H1 (cell line): ENCODE results near the gene TMIGD3. TPM values are rescaled to one million over a fixed set of nuclear protein-coding genes. Genes with fewer than 3 reads are reported as not detected.

Experiments used
- CTCF ChIA-PET: fragments of 300-600 bp; sonication (Branson Sonifier 250); formaldehyde crosslinking; loops from one replicate; lab custom pipeline; 2021; ENCODE audit not compliant: partially characterized antibody; lab: Charles Lee
- POLR2A ChIA-PET: fragments of 300-600 bp; sonication (Branson Sonifier 250); formaldehyde crosslinking; loops from one replicate; lab custom pipeline; 2021; ENCODE audit warnings: inconsistent platforms; ENCODE audit not compliant: partially characterized antibody; lab: Charles Lee
- DNase-seq, 2 experiments: peaks; one replicate each; pipeline versions ENCODE4 v3.0.0 to v3.0.0-alpha.2; 2010 to 2022; ENCODE audit warnings: low spot score in 2 of 2, low read depth in 1 of 2, mixed read lengths in 1 of 2
- FAIRE-seq: peaks from 2 replicates; lab custom pipeline; 2011; peaks lifted over from hg19 to GRCh38; lab: Jason Lieb, UNC
- H2AFZ ChIP-seq: 2 replicates; pipeline ENCODE4 v1.8.1; 2012; ENCODE audit warnings: low read length, inconsistent platforms
- H2AK5ac ChIP-seq: 2 replicates; pipeline ENCODE4 v1.6.1; 2013; ENCODE audit warnings: low read depth, low read length
- H2BK120ac ChIP-seq: replicated peaks from 2 replicates; pipeline ENCODE3; 2013; ENCODE audit warnings: low read depth, low read length, inconsistent platforms
- H2BK12ac ChIP-seq: 2 replicates; pipeline ENCODE4 v1.6.1; 2013; ENCODE audit warnings: low read depth, low read length
- H2BK15ac ChIP-seq: 2 replicates; pipeline ENCODE4 v1.6.1; 2013; ENCODE audit warnings: low read length
- H2BK20ac ChIP-seq: 2 replicates; pipeline ENCODE4 v1.6.1; 2013; ENCODE audit warnings: low read length
- H2BK5ac ChIP-seq: 2 replicates; pipeline ENCODE4 v1.6.1; 2013; ENCODE audit warnings: low read depth, low read length
- H3K14ac ChIP-seq: 2 replicates; pipeline ENCODE4 v1.6.1; 2013; ENCODE audit warnings: inconsistent platforms; ENCODE audit not compliant: insufficient read length
- H3K18ac ChIP-seq: 2 replicates; pipeline ENCODE4 v1.6.1; 2013; ENCODE audit warnings: low read length; ENCODE audit errors: extremely low read depth
- H3K23ac ChIP-seq: 2 replicates; pipeline ENCODE4 v1.6.1; 2013; ENCODE audit warnings: inconsistent platforms; ENCODE audit not compliant: insufficient read length
- H3K23me2 ChIP-seq: 2 replicates; pipeline ENCODE4 v1.6.1; 2013; ENCODE audit warnings: low read depth, low read length
- H3K27ac ChIP-seq: 2 replicates; pipeline ENCODE4 v1.6.1; 2011; ENCODE audit warnings: low read depth, low read length, inconsistent platforms
- H3K27me3 ChIP-seq, 4 experiments: replicated peaks in 1 of 4; 1 replicate in 1 of 4; 2 replicates in 3 of 4; pipeline versions ENCODE4 v1.6.1 to v1.8.1; 2011 to 2013; ENCODE audit warnings: low read length in 3 of 4, mild to moderate bottlenecking in 3 of 4, inconsistent platforms in 2 of 4, mixed read lengths in 2 of 4, moderate library complexity in 1 of 4; ENCODE audit not compliant: control insufficient read depth in 3 of 4, insufficient read depth in 3 of 4; ENCODE audit errors: extremely low read depth in 1 of 4
- H3K36me3 ChIP-seq, 4 experiments: 2 replicates each; pipeline versions ENCODE4 v1.6.1 to v1.8.1; 2011 to 2013; ENCODE audit warnings: mild to moderate bottlenecking in 4 of 4, low read length in 3 of 4, moderate library complexity in 2 of 4, control low read depth in 1 of 4, inconsistent platforms in 1 of 4; ENCODE audit not compliant: insufficient read depth in 4 of 4, control insufficient read depth in 2 of 4
- H3K4ac ChIP-seq: replicated peaks from 2 replicates; pipeline ENCODE3; 2013; ENCODE audit warnings: low read length, low read depth, mixed read lengths, inconsistent platforms; ENCODE audit not compliant: insufficient read length
- H3K4me1 ChIP-seq, 4 experiments: replicated peaks in 1 of 4; 1 replicate in 1 of 4; 2 replicates in 3 of 4; pipeline versions ENCODE4 v1.6.1 to v1.8.1; 2011 to 2013; ENCODE audit warnings: low read length in 3 of 4, inconsistent platforms in 2 of 4, mixed read lengths in 1 of 4; ENCODE audit not compliant: insufficient read depth in 4 of 4, control insufficient read depth in 3 of 4
- H3K4me2 ChIP-seq, 2 experiments: 2 replicates each; pipeline versions ENCODE4 v1.6.1 to v1.8.1; 2011 to 2013; ENCODE audit warnings: low read depth in 2 of 2, low read length in 2 of 2, control low read depth in 1 of 2, inconsistent platforms in 1 of 2, mild to moderate bottlenecking in 1 of 2; ENCODE audit not compliant: insufficient read depth in 1 of 2
- H3K4me3 ChIP-seq, 4 experiments: fragments of 200-600, 300-600 bp in 1 of 4; sonication (generic), shearing (Covaris generic), sonication (Bioruptor Twin) in 1 of 4; 2 replicates each; pipeline versions ENCODE4 v1.5.1 to v1.8.1; 2011 to 2016; ENCODE audit warnings: low read length in 4 of 4, low read depth in 3 of 4, control low read depth in 2 of 4, inconsistent platforms in 2 of 4, mild to moderate bottlenecking in 2 of 4, mixed read lengths in 1 of 4, moderate library complexity in 1 of 4; ENCODE audit not compliant: insufficient read depth in 2 of 4; ENCODE audit errors: extremely low read depth in 1 of 4
- H3K56ac ChIP-seq: replicated peaks from 2 replicates; pipeline ENCODE3; 2013; ENCODE audit warnings: low read depth, mild to moderate bottlenecking, mixed read lengths, low read length, inconsistent platforms; ENCODE audit not compliant: insufficient read length
- H3K79me1 ChIP-seq: 2 replicates; pipeline ENCODE4 v1.6.1; 2013; ENCODE audit warnings: low read depth, low read length, control low read depth
- H3K79me2 ChIP-seq, 2 experiments: 2 replicates each; pipeline versions ENCODE4 v1.6.1 to v1.8.1; 2012 to 2013; ENCODE audit warnings: low read length in 2 of 2, mild to moderate bottlenecking in 2 of 2, inconsistent platforms in 1 of 2; ENCODE audit not compliant: insufficient read depth in 2 of 2, control insufficient read depth in 1 of 2
- H3K9ac ChIP-seq, 4 experiments: replicated peaks in 1 of 4; 1 replicate in 1 of 4; 2 replicates in 3 of 4; pipeline versions ENCODE4 v1.6.1 to v1.8.1; 2011 to 2013; ENCODE audit warnings: low read depth in 3 of 4, low read length in 3 of 4, control low read depth in 2 of 4, mild to moderate bottlenecking in 2 of 4, moderate library complexity in 2 of 4, inconsistent platforms in 1 of 4; ENCODE audit errors: extremely low read depth in 1 of 4
- H3K9me3 ChIP-seq, 2 experiments: 2 replicates each; pipeline versions ENCODE4 v1.6.1 to v1.8.1; 2012 to 2013; ENCODE audit warnings: mild to moderate bottlenecking in 2 of 2, moderate library complexity in 2 of 2, control low read depth in 1 of 2, inconsistent platforms in 1 of 2, low read depth in 1 of 2, low read length in 1 of 2, mixed read lengths in 1 of 2; ENCODE audit not compliant: insufficient read depth in 2 of 2
- H4K20me1 ChIP-seq, 2 experiments: replicated peaks in 1 of 2; 2 replicates each; pipeline versions ENCODE3 to v1.8.1; 2011 to 2013; ENCODE audit warnings: inconsistent platforms in 2 of 2, low read length in 2 of 2, mild to moderate bottlenecking in 1 of 2; ENCODE audit not compliant: insufficient read depth in 2 of 2, control insufficient read depth in 1 of 2
- H4K5ac ChIP-seq: 2 replicates; pipeline ENCODE4 v1.6.1; 2013; ENCODE audit warnings: low read length, low read depth, mixed read lengths, inconsistent platforms; ENCODE audit not compliant: insufficient read length
- H4K8ac ChIP-seq: 2 replicates; pipeline ENCODE4 v1.8.0; 2013; ENCODE audit warnings: mild to moderate bottlenecking, moderate library complexity, low read length, inconsistent platforms; ENCODE audit not compliant: insufficient read depth; ENCODE audit errors: extremely low read depth
- H4K91ac ChIP-seq: replicated peaks from 2 replicates; pipeline ENCODE3; 2013; ENCODE audit warnings: low read length, mixed read lengths, inconsistent platforms; ENCODE audit not compliant: insufficient read length
- BACH1 ChIP-seq: IDR thresholded peaks from 2 replicates; pipeline ENCODE4 v1.6.1; 2012; ENCODE audit warnings: low read length, improper control_type of control experiment
- CREB1 ChIP-seq: IDR thresholded peaks from 2 replicates; pipeline ENCODE4 v1.6.1; 2012; ENCODE audit warnings: inconsistent platforms
- SIN3A ChIP-seq, 2 experiments: IDR thresholded peaks in 1 of 2; conservative IDR thresholded peaks in 1 of 2; 2 replicates each; pipeline ENCODE4 v1.6.1; 2011 to 2012; ENCODE audit warnings: low read length in 2 of 2, improper control_type of control experiment in 1 of 2, low read depth in 1 of 2, mild to moderate bottlenecking in 1 of 2
- WGBS, 2 experiments: shearing (Covaris generic) in 1 of 2; methylation state at CpG; one replicate each; pipeline versions ENCODE4 v1.1.6 to v1.1.7; 2013 to 2015; ENCODE audit warnings: low lambda C conversion rate in 2 of 2, mixed read lengths in 2 of 2, inconsistent platforms in 1 of 2, low coverage in 1 of 2, missing lambda C conversion rate in 1 of 2; ENCODE audit not compliant: insufficient replicate concordance in 2 of 2, insufficient coverage in 1 of 2, insufficient read length in 1 of 2; ENCODE audit errors: extremely low coverage in 1 of 2, missing lambda C conversion rate in 1 of 2; 5-methylcytosine and 5-hydroxymethylcytosine counted together
- polyA plus RNA-seq, 7 experiments: library from polyadenylated mRNA; depleted of rRNA in 3 of 7; stranded (reverse) in 5 of 7; unstranded in 2 of 7; fragments of >200 nt in 5 of 7; fragments of 200-250 nt in 2 of 7; gene quantifications; 1 replicate in 5 of 7; 2 replicates in 1 of 7; 4 replicates in 1 of 7; pipeline versions ENCODE4 v1.2.1 to v1.2.3, GENCODE V29; 2011 to 2013; ENCODE audit warnings: missing spikeins in 2 of 7, mixed read lengths in 2 of 7
- total RNA-seq: library from RNA; stranded (reverse); fragmentation: NEBNext Ultra II Directional; extraction: Animal tissue kit (Norgen Biotek cat#: 25700); gene quantifications from 2 replicates; pipeline ENCODE4 v1.2.1, GENCODE V29; 2021

The TMIGD3 gene
- total and polyA plus RNA-seq, 2 of the 8 experiments (the other 6 are each of a cell fraction or from before 2014, with no cell fraction given) = not detected

GRCh38 chr1:111483876-111484275 lies 19.6 kb downstream of the TMIGD3 start:
- Histone ChIP-seq H2AFZ (no peak overlapping the region), H3K27me3 (no peaks in the 10 kb centered on the region), H3K27ac (no peak overlapping the region), H3K79me1 (no peaks in the 10 kb centered on the region), H2AK5ac (no peak overlapping the region), H4K5ac (no peak overlapping the region), H3K56ac (no peak overlapping the region), H3K14ac (no peak overlapping the region), H3K9ac (no peak overlapping the region), H3K4ac (no peak overlapping the region), H2BK5ac (no peak overlapping the region), H3K4me1 (no peaks in the 10 kb centered on the region), H3K4me3 (no peak overlapping the region), H3K23me2 (no peaks in the 10 kb centered on the region), H2BK20ac (no peak overlapping the region), H4K91ac (no peak overlapping the region), H3K79me2 (no peaks in the 10 kb centered on the region), H2BK12ac (no peak overlapping the region), H3K18ac (no peak overlapping the region), H3K9me3 (no peaks in the 10 kb centered on the region), H2BK15ac (no peak overlapping the region), H3K4me2 (no peak overlapping the region), H2BK120ac (no peak overlapping the region), H4K8ac (no peak overlapping the region), H4K20me1 (no peaks in the 10 kb centered on the region), H3K23ac (no peak overlapping the region), H3K36me3 (no peaks in the 10 kb centered on the region)
- WGBS, 2 experiments = 77% methylated on average over 2 of the region's 2 CpGs; no CpG with 5 or more reads in 1 of the 2 experiments
- ChIA-PET POLR2A (no interaction called here), CTCF (interaction anchor here (1.0 to 3.7 kb wide), 2 partner anchors 12 to 24 kb away, joined by 3 to 30 read pairs; no protein-coding TSS in a partner anchor)
- no peak for DNase-seq
- no peak for TF ChIP-seq CREB1
- TF ChIP-seq BACH1 = no peak
- TF ChIP-seq SIN3A (conservative IDR thresholded peaks at IDR 0.05 in 1 of 2, IDR thresholded peaks at IDR 0.05 in 1 of 2; ENCODE audit: low read depth in 1 of 2, low read length in 2 of 2) = no peak
- no peak for FAIRE-seq
